ENCODE measurements around the gene CD300LG.
"Not testable (repeated sequence)": the region's sequence is repeated elsewhere in the genome, so short reads cannot be mapped to it uniquely, and the experiment has no call there.

Gene CD300LG, protein sequence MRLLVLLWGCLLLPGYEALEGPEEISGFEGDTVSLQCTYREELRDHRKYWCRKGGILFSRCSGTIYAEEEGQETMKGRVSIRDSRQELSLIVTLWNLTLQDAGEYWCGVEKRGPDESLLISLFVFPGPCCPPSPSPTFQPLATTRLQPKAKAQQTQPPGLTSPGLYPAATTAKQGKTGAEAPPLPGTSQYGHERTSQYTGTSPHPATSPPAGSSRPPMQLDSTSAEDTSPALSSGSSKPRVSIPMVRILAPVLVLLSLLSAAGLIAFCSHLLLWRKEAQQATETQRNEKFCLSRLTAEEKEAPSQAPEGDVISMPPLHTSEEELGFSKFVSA

GRCh38 chr17:43846963-43847371 is at the start of gene CD300LG:
Gene CD300LG (plus strand): TSS chr17:43847176. CDS start chr17:43847217, 41 bp downstream.
- no peak within 1 kb of the TSS for H3K4me3 ChIP-seq (ENCODE audit: low read length)
- no peak for TF ChIP-seq ZNF274 (IDR thresholded peaks at IDR 0.05; ENCODE audit: low read depth, low read length)

- H3K4me3 ChIP-seq (ENCODE audit: low read length): not testable (repeated sequence)
Measured at GRCh38 chr17:43798024-43798423, 49.0 kb upstream of the CD300LG start.

DNA sequence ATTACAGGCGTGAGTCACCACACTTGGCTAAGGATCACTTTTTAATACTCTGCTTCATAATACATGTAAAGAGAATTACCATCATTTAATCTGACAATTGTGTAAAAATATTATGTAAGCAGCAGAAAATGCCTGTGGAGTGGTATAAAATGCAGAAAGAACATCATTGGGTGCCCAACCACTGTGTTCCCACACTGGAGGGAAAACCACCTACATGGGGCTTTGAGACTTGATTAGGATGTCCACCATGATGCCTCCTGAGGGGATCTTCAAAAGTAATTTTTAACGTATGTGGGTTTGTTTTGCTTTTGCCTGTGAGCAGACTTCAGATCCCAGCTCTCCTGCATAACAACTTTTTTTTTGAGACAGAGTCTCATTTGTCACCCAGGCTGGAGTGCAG is 47.9 kb upstream of the CD300LG start:
- no peak for TF ChIP-seq ZNF274 (IDR thresholded peaks at IDR 0.05; ENCODE audit: low read depth, low read length)
- no peak overlapping the region for H3K4me3 ChIP-seq (ENCODE audit: low read length)

- no peak overlapping the region for H3K4me3 ChIP-seq (ENCODE audit: low read length)
- no peak for TF ChIP-seq ZNF274 (IDR thresholded peaks at IDR 0.05; ENCODE audit: low read depth, low read length)
Measured at GRCh38 chr17:43800736-43801135, 46.2 kb upstream of the CD300LG start.

GRCh38 chr17:43801844-43802243 is 45.1 kb upstream of the CD300LG start:
- no peak for TF ChIP-seq ZNF274 (IDR thresholded peaks at IDR 0.05; ENCODE audit: low read depth, low read length)

DNA sequence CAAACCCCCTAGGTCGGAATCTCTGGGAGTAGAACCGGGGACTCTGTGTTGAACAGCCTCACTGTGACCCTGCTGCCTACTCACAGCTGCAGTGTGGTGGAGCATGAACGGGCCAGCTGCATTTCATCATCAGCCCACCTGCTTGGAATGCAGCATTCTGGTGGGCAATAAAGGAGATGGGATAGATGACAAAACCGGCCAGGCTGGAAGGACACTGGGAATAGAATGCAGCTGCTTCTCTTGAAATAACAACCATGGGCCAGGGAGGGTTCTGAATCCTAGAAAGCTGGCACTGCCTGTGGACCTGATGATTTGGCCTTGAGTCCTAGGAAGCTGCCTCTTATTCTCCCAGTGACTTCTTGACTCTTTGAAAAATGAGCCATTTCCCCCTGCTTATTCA is 43.2 kb upstream of the CD300LG start:
- TF ChIP-seq ZNF274 (IDR thresholded peaks at IDR 0.05; ENCODE audit: low read depth, low read length): no peak
- no peak overlapping the region for H3K4me3 ChIP-seq (ENCODE audit: low read length)

More at GRCh38 chr17:43801844-43802243, 45.1 kb upstream of the CD300LG start:
- no peak overlapping the region for H3K4me3 ChIP-seq (ENCODE audit: low read length)

DNA sequence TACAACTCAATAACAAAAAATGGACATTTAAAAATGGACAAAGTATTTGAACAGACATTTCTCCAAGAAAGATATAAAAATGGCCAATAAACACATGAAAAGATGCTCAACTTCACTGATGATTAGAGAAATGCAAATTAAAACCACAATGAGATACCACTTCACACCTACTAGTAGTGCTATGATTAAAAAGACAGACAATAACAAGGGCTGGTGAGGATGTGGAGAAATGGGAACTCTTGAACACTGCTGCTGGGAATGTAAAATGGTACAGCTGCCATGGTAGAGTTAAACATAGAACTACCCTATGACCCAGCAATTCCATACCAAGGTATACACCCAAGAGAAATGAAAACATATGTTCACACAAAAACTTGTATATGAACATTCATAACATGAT is 41.9 kb upstream of the CD300LG start:
- no peak for TF ChIP-seq ZNF274 (IDR thresholded peaks at IDR 0.05; ENCODE audit: low read depth, low read length)
- no peak overlapping the region for H3K4me3 ChIP-seq (ENCODE audit: low read length)

DNA sequence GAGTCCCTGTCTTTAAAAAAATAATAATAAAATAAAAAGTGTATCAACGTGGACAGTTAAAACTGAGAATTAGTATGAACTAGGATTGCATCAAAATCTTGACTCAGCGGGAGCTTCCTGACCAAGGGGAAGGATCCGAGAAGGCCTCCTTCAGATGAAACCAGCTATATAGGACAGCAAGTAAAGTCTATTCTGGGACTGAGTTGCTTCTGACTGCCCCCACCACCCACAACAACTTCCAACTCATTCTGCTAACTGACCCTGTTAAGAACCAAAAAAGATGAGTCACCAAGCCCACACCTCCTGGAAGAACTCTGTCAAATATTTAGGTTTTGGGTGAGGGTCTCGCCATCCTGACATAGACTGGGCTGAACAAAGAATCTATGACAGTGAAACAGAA is 38.9 kb upstream of the CD300LG start:
- H3K4me3 ChIP-seq (ENCODE audit: low read length): no peak overlapping the region
- TF ChIP-seq ZNF274 (IDR thresholded peaks at IDR 0.05; ENCODE audit: low read depth, low read length): no peak

DNA sequence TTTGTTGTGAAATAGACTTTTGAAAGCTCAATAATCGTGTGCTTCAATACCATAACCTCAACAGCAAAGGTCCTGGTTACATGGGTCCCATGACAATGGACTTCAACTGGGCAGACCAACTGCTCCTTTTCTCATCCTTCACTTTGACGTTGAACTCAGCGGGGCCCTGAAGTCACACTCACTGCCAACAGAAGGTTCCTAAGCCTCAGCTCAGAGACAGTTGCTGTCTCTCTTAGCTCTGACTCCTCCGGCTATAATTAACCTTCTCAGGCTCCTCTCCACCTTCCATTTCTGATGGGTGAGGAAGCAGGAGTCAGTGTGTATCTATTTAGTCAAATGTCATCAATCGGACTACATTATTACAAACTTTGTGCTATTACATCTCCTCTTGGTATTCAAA is 37.9 kb upstream of the CD300LG start:
- H3K4me3 ChIP-seq (ENCODE audit: low read length): no peak overlapping the region
- TF ChIP-seq ZNF274 (IDR thresholded peaks at IDR 0.05; ENCODE audit: low read depth, low read length): no peak

DNA sequence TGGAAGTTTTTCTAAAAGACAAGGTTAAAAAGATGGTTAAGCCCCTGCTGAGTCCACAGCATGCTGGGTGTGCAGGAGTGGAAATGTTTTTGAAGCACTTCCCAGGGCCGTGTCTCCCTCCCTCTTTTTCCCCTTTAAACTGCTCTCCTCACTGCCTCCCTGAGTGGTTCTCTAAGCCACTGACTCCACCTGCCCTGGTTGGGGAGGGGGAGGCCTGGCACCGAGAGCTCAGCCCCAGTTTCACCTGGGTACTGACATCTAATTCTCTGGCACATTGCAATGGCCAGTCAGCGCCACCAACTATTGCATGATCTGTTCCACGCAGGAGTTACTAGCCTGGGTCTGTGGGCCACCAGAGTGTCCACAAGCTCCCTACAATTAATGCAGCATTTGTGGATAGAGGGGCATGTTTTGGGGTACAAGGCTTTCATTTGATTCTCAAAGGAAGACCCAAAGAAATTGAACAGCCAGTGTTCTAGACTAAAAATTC is 36.7 kb upstream of the CD300LG start:
- no peak overlapping the region for H3K4me3 ChIP-seq (ENCODE audit: low read length)
- TF ChIP-seq ZNF274 (IDR thresholded peaks at IDR 0.05; ENCODE audit: low read depth, low read length): no peak

- no peak for TF ChIP-seq ZNF274 (IDR thresholded peaks at IDR 0.05; ENCODE audit: low read depth, low read length)
- H3K4me3 ChIP-seq (ENCODE audit: low read length): no peak overlapping the region
Measured at GRCh38 chr17:43810823-43811222, 36.2 kb upstream of the CD300LG start.

- no peak overlapping the region for H3K4me3 ChIP-seq (ENCODE audit: low read length)
- no peak for TF ChIP-seq ZNF274 (IDR thresholded peaks at IDR 0.05; ENCODE audit: low read depth, low read length)
Measured at GRCh38 chr17:43812396-43813265, 34.3 kb upstream of the CD300LG start.

DNA sequence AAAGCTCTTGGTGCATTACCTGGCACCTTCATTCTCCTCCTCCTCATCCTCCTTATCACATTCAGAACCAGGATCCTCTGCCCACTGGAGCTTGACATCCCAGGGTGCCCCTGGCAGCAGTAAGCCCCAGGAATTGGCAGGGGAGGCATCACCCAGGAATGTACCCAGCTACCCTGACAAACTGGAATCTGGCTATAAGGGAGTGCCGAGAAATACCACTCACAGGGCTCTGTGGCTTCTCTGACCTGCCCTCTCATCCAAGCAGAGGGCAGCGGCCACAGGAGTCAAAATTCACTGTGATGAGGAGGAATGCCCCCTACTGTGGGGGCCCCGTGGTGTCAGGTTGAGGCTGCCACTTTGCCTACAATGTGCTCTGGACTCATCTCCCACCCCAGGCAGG is 33.6 kb upstream of the CD300LG start:
- TF ChIP-seq ZNF274 (IDR thresholded peaks at IDR 0.05; ENCODE audit: low read depth, low read length): no peak
- no peak overlapping the region for H3K4me3 ChIP-seq (ENCODE audit: low read length)

- TF ChIP-seq ZNF274 (IDR thresholded peaks at IDR 0.05; ENCODE audit: low read depth, low read length): no peak
- no peak overlapping the region for H3K4me3 ChIP-seq (ENCODE audit: low read length)
Measured at GRCh38 chr17:43814026-43814425, 33.0 kb upstream of the CD300LG start.

GRCh38 chr17:43814714-43815113 is 32.3 kb upstream of the CD300LG start:
- TF ChIP-seq ZNF274 (IDR thresholded peaks at IDR 0.05; ENCODE audit: low read depth, low read length): no peak
- H3K4me3 ChIP-seq (ENCODE audit: low read length): no peak overlapping the region

Measured in GM08714 (cell line).